Esophagus squamous epithelium (tissue), 5 donors: ENCODE data around the gene SETD1A. TPM values are rescaled to one million over a fixed set of nuclear protein-coding genes. Genes with fewer than 3 reads are reported as not detected.
"Not testable (repeated sequence)": the region's sequence is repeated elsewhere in the genome, so short reads cannot be mapped to it uniquely, and the experiment has no call there.

Experiments used
- DNase-seq: peaks from one replicate; lab custom pipeline; 2025; lab: John Stamatoyannopoulos, UW
- H3K27ac ChIP-seq, 4 donors: fragments of 200-600 bp; sonication (generic); one replicate each; pipeline ENCODE4 v1.5.1; 2016 to 2019; ENCODE audit warnings: mild to moderate bottlenecking in 1 of 4
- H3K27me3 ChIP-seq, 4 donors: fragments of 200-600 bp; sonication (generic); 1 replicate in 3 of 4; 2 replicates in 1 of 4; pipeline versions ENCODE4 v1.5.1 to v1.6.0; 2017 to 2021; ENCODE audit warnings: antibody characterized with exemption in 1 of 4
- H3K36me3 ChIP-seq, 3 donors: fragments of 200-600 bp; sonication (generic); one replicate each; pipeline ENCODE4 v1.5.1; 2016 to 2019
- H3K4me1 ChIP-seq, 3 donors: fragments of 200-600 bp; sonication (generic); one replicate each; pipeline ENCODE4 v1.5.1; 2017 to 2019
- H3K4me3 ChIP-seq, 4 donors: fragments of 200-600 bp; sonication (generic); 1 replicate in 3 of 4; 2 replicates in 1 of 4; pipeline ENCODE4 v1.5.1; 2016 to 2019; ENCODE audit warnings: mild to moderate bottlenecking in 2 of 4, moderate library complexity in 1 of 4
- H3K9me3 ChIP-seq, 3 donors: fragments of 200-600 bp; sonication (generic); one replicate each; pipeline ENCODE4 v1.5.1; 2016 to 2019
- CTCF ChIP-seq, 6 experiments: fragments of 450-650 bp in 4 of 6; fragments of 200-600 bp in 2 of 6; sonication (generic) in 2 of 6; IDR thresholded peaks; one replicate each; pipeline ENCODE4 v1.5.1; 2016 to 2019; ENCODE audit warnings: antibody characterized with exemption in 6 of 6, mild to moderate bottlenecking in 4 of 6, moderate library complexity in 4 of 6
- POLR2A ChIP-seq, 4 donors: fragments of 450-650 bp; IDR thresholded peaks; one replicate each; pipeline ENCODE4 v1.6.1; 2017; ENCODE audit warnings: antibody characterized with exemption in 4 of 4, mild to moderate bottlenecking in 4 of 4, moderate library complexity in 3 of 4
- WGBS, 2 donors: methylation state at CpG; one replicate each; pipeline ENCODE4 v1.1.5; 2018; 5-methylcytosine and 5-hydroxymethylcytosine counted together
- intact Hi-C: fragments of 100-400 bp; cut with DNase I; formaldehyde crosslinking; loops from one replicate; pipeline ENCODE4 v1.15.0; 2022
- total RNA-seq, 4 donors: library from RNA; depleted of rRNA; stranded (reverse); fragments of >200 nt; gene quantifications; one replicate each; pipeline ENCODE4 v1.1.0, GENCODE V29; 2016
- donor health status: DM: yes; HTN: yes; CAD: no.

The SETD1A gene
- total RNA-seq, 4 donors from 2014 or later = 3.5 to 8.0 (median 5.4) TPM

GRCh38 chr16:31009120-31009519 lies 51.6 kb downstream of the SETD1A start:
- intact Hi-C loops = no loop called here
- H3K4me3 ChIP-seq = no peak overlapping the region
- TF ChIP-seq POLR2A (IDR thresholded peaks at IDR 0.05) (no peak), CTCF (IDR thresholded peaks at IDR 0.05) (no peak)
- H3K36me3 ChIP-seq = no peaks in the 10 kb centered on the region
- H3K9me3 ChIP-seq = no peaks in the 10 kb centered on the region
- 86 to 87% methylated on average over 5 to 7 of the region's 7 CpGs for WGBS, 2 donors
- H3K27ac ChIP-seq = no peak overlapping the region
- peaks cover 0 to 12% (median 8%) of the 10 kb centered on the region in 3 donors for H3K4me1 ChIP-seq
- H3K27me3 ChIP-seq = peaks cover 0 to 76% (median 5%) of the 10 kb centered on the region in 4 donors
- no peak for DNase-seq

GRCh38 chr16:31009894-31010584 lies 52.5 kb downstream of the SETD1A start:
- Histone ChIP-seq H3K27ac (no peak overlapping the region), H3K4me1 (peaks cover 0 to 12% (median 8%) of the 10 kb centered on the region in 3 donors), H3K36me3 (no peaks in the 10 kb centered on the region), H3K27me3 (peaks cover 0 to 84% (median 5%) of the 10 kb centered on the region in 4 donors), H3K9me3 (no peaks in the 10 kb centered on the region), H3K4me3 (peak overlapping the region in 1 of 4 donors; percentile 44)
- WGBS, 2 donors = 34 to 47% methylated on average over 7 to 10 of the region's 36 CpGs
- no peak for DNase-seq
- intact Hi-C loops = no loop called here
- TF ChIP-seq POLR2A (IDR thresholded peaks at IDR 0.05) = no peak
- TF ChIP-seq CTCF (IDR thresholded peaks at IDR 0.05) = no peak

GRCh38 chr16:31010585-31011325 lies 53.2 kb downstream of the SETD1A start, which contains the start of gene STX1B:
Gene STX1B (minus strand): TSS chr16:31010638. CDS start chr16:31010396, 242 bp downstream.
- intact Hi-C loops = no loop called here
- DNase-seq = no peak
- peaks cover 0 to 90% (median 5%) of the 10 kb centered on the region in 4 donors for H3K27me3 ChIP-seq
- peak within 1 kb of the TSS in 1 of 4 donors; percentile 44 for H3K4me3 ChIP-seq
- peaks cover 0 to 12% (median 8%) of the 10 kb centered on the region in 3 donors for H3K4me1 ChIP-seq
- WGBS, 2 donors = 6 to 19% methylated on average over 11 to 19 of the region's 45 CpGs
- no peaks in the 10 kb centered on the region for H3K36me3 ChIP-seq
- TF ChIP-seq CTCF (IDR thresholded peaks at IDR 0.05) = no peak
- no peak for TF ChIP-seq POLR2A (IDR thresholded peaks at IDR 0.05)
- H3K9me3 ChIP-seq = no peaks in the 10 kb centered on the region
- no peak within 1 kb of the TSS for H3K27ac ChIP-seq

- H3K4me3 ChIP-seq, H3K9me3 ChIP-seq, DNase-seq, H3K36me3 ChIP-seq, intact Hi-C loops, H3K27ac ChIP-seq: not testable (repeated sequence)
- 81 to 100% methylated on average over 3 to 7 of the region's 7 CpGs for WGBS, 2 donors
- peaks cover 0 to 12% (median 8%) of the 10 kb centered on the region in 3 donors for H3K4me1 ChIP-seq
- H3K27me3 ChIP-seq = peaks cover 0 to 87% (median 5%) of the 10 kb centered on the region in 4 donors
Observed at GRCh38 chr16:31011815-31012214, 54.3 kb downstream of the SETD1A start.

GRCh38 chr16:31013292-31013691 lies 55.7 kb downstream of the SETD1A start:
- H3K9me3 ChIP-seq = not testable (repeated sequence)

GRCh38 chr16:31016018-31016417 lies 58.5 kb downstream of the SETD1A start:
- intact Hi-C loops = no loop called here
- WGBS, 2 donors = 42 to 50% methylated on average over 1 to 3 of the region's 6 CpGs
- Histone ChIP-seq H3K27me3 (peaks cover 0 to 47% (median 2%) of the 10 kb centered on the region in 4 donors), H3K36me3 (no peaks in the 10 kb centered on the region), H3K4me1 (peaks cover 0 to under 1% (median under 1%) of the 10 kb centered on the region in 3 donors), H3K27ac (no peak overlapping the region), H3K9me3 (no peaks in the 10 kb centered on the region), H3K4me3 (no peak overlapping the region)
- DNase-seq = no peak
- no peak for TF ChIP-seq CTCF (IDR thresholded peaks at IDR 0.05)
- no peak for TF ChIP-seq POLR2A (IDR thresholded peaks at IDR 0.05)

More at GRCh38 chr16:31013292-31013691, 55.7 kb downstream of the SETD1A start:
- Histone ChIP-seq H3K27me3 (peaks cover 0 to 74% (median 5%) of the 10 kb centered on the region in 4 donors), H3K4me1 (peaks cover 0 to 12% (median 8%) of the 10 kb centered on the region in 3 donors)
- H3K27ac ChIP-seq, DNase-seq, intact Hi-C loops, H3K4me3 ChIP-seq, H3K36me3 ChIP-seq: not testable (repeated sequence)

- H3K4me1 ChIP-seq, DNase-seq, H3K27ac ChIP-seq, H3K9me3 ChIP-seq, intact Hi-C loops, H3K36me3 ChIP-seq, H3K4me3 ChIP-seq: not testable (repeated sequence)
- 86 to 92% methylated on average over 7 to 10 of the region's 10 CpGs for WGBS, 2 donors
- peaks cover 0 to 29% (median 0%) of the 10 kb centered on the region in 4 donors for H3K27me3 ChIP-seq
Observed at GRCh38 chr16:31017756-31018155, 60.2 kb downstream of the SETD1A start.
